GM23338 (cell line): Measurements from ENCODE around the gene CCDC184. TPM values are rescaled to one million over a fixed set of nuclear protein-coding genes. Genes with fewer than 3 reads are reported as not detected.

Experiments
- ATAC-seq: fragments of 200-7000 bp; cut with Tn5 transposase; 3 replicates; pipeline ENCODE4 v1.9.1; 2020
- DNase-seq: peaks from one replicate; pipeline ENCODE4 v3.0.0-alpha.2; 2015; ENCODE audit warnings: low spot score
- H2AFZ ChIP-seq: fragments of 200-600 bp; sonication (generic); 2 replicates; pipeline ENCODE4 v1.8.0; 2016; ENCODE audit warnings: antibody characterized with exemption, mild to moderate bottlenecking, moderate library complexity
- H3F3A ChIP-seq: fragments of 200-600 bp; sonication (generic); replicated peaks from 2 replicates; pipeline ENCODE4 v1.8.0; 2017; ENCODE audit warnings: antibody characterized with exemption, mixed run types, low read depth
- H3K27ac ChIP-seq: fragments of 200-600 bp; sonication (generic); 2 replicates; pipeline ENCODE4 v1.6.1; 2016; ENCODE audit warnings: low read depth
- H3K27me3 ChIP-seq: fragments of 200-600 bp; sonication (generic); 2 replicates; pipeline ENCODE4 v1.8.0; 2016; ENCODE audit warnings: mild to moderate bottlenecking, mixed run types, moderate library complexity; ENCODE audit not compliant: insufficient read depth
- H3K36me3 ChIP-seq: fragments of 200-600 bp; sonication (generic); 2 replicates; pipeline ENCODE4 v1.8.0; 2016; ENCODE audit warnings: mild to moderate bottlenecking; ENCODE audit not compliant: insufficient read depth
- H3K4me1 ChIP-seq: fragments of 200-600 bp; sonication (generic); 2 replicates; pipeline ENCODE4 v1.8.0; 2016; ENCODE audit warnings: mild to moderate bottlenecking, moderate library complexity; ENCODE audit not compliant: insufficient read depth
- H3K4me2 ChIP-seq: fragments of 200-600 bp; sonication (generic); 2 replicates; pipeline ENCODE4 v1.7.1; 2017; ENCODE audit warnings: mixed run types
- H3K4me3 ChIP-seq: fragments of 200-600 bp; sonication (generic); 2 replicates; pipeline ENCODE4 v1.6.1; 2016; ENCODE audit warnings: mixed run types
- H3K79me2 ChIP-seq: fragments of 200-600 bp; sonication (generic); replicated peaks from 2 replicates; pipeline ENCODE4 v1.8.0; 2017; ENCODE audit warnings: mild to moderate bottlenecking; ENCODE audit not compliant: insufficient read depth
- H3K9me2 ChIP-seq: fragments of 200-600 bp; sonication (generic); 2 replicates; pipeline ENCODE4 v1.8.0; 2017; ENCODE audit not compliant: insufficient read depth
- H4K20me1 ChIP-seq: fragments of 200-600 bp; sonication (generic); replicated peaks from 2 replicates; pipeline ENCODE4 v1.8.0; 2017; ENCODE audit warnings: mild to moderate bottlenecking; ENCODE audit not compliant: insufficient read depth
- H3K27ac Mint-ChIP-seq: 2 replicates; pipeline ENCODE4 v1.8.0; 2020; ENCODE audit warnings: inconsistent platforms, mild to moderate bottlenecking, moderate library complexity, mixed read lengths
- H3K27me3 Mint-ChIP-seq: 3 replicates; pipeline ENCODE4 v1.8.0; 2022; ENCODE audit warnings: low read depth, mild to moderate bottlenecking, moderate library complexity, mixed read lengths, inconsistent platforms; ENCODE audit not compliant: insufficient read depth, poor library complexity
- H3K36me3 Mint-ChIP-seq: 3 replicates; pipeline ENCODE4 v1.8.0; 2021; ENCODE audit warnings: low read depth, mild to moderate bottlenecking, inconsistent platforms, moderate library complexity, mixed read lengths
- H3K4me1 Mint-ChIP-seq: 3 replicates; pipeline ENCODE4 v1.8.0; 2020; ENCODE audit warnings: mild to moderate bottlenecking, inconsistent platforms, mixed read lengths
- H3K4me3 Mint-ChIP-seq: 3 replicates; pipeline ENCODE4 v1.8.0; 2021; ENCODE audit warnings: moderate library complexity, mild to moderate bottlenecking, inconsistent platforms, mixed read lengths
- H3K9me3 Mint-ChIP-seq: 3 replicates; pipeline ENCODE4 v1.8.0; 2020; ENCODE audit warnings: moderate library complexity, mild to moderate bottlenecking, inconsistent platforms, mixed read lengths
- CTCF ChIP-seq, 2 experiments: fragments of 200-600 bp in 1 of 2; sonication (generic) in 1 of 2; conservative IDR thresholded peaks; 2 replicates each; pipeline versions ENCODE4 v1.5.1 to v1.6.1; 2016 to 2017; ENCODE audit warnings: antibody characterized with exemption in 2 of 2, low read depth in 2 of 2, mild to moderate bottlenecking in 2 of 2, moderate library complexity in 1 of 2
- EZH2 ChIP-seq: fragments of 200-600 bp; sonication (generic); IDR thresholded peaks from one replicate; pipeline ENCODE4 v1.8.0; 2017; ENCODE audit warnings: antibody characterized with exemption, mild to moderate bottlenecking, low read depth; ENCODE audit not compliant: unreplicated experiment
- EZH2phosphoT487 ChIP-seq: fragments of 200-600 bp; sonication (generic); IDR thresholded peaks from one replicate; pipeline ENCODE4 v1.8.1; 2018; ENCODE audit warnings: antibody characterized with exemption; ENCODE audit not compliant: unreplicated experiment
- JUNB ChIP-seq: IDR thresholded peaks from one replicate; pipeline ENCODE4 v1.6.1; 2016; ENCODE audit warnings: antibody characterized with exemption; ENCODE audit not compliant: unreplicated experiment
- NANOG ChIP-seq: IDR thresholded peaks from 2 replicates; pipeline ENCODE4 v1.6.1; 2016; ENCODE audit warnings: antibody characterized with exemption, borderline replicate concordance
- POLR2AphosphoS5 ChIP-seq: IDR thresholded peaks from 2 replicates; pipeline ENCODE4 v1.6.1; 2016; ENCODE audit warnings: antibody characterized with exemption, low read depth
- REST ChIP-seq: IDR thresholded peaks from one replicate; pipeline ENCODE4 v1.6.1; 2018; ENCODE audit warnings: antibody characterized with exemption; ENCODE audit not compliant: unreplicated experiment
- STAT1 ChIP-seq: IDR thresholded peaks from one replicate; pipeline ENCODE4 v1.6.1; 2016; ENCODE audit warnings: antibody characterized with exemption; ENCODE audit not compliant: unreplicated experiment
- ZNF114 ChIP-seq: fragments of 250-450 bp; sonication (Bioruptor Pico); IDR thresholded peaks from 2 replicates; pipeline ENCODE4 v1.5.0; 2020; ENCODE audit warnings: mild to moderate bottlenecking, moderate library complexity
- ZNF331 ChIP-seq: fragments of 250-450 bp; sonication (Bioruptor Pico); IDR thresholded peaks from 2 replicates; pipeline ENCODE4 v1.5.0; 2020; ENCODE audit warnings: low read depth, mild to moderate bottlenecking, moderate library complexity
- polyA plus RNA-seq: library from polyadenylated mRNA; unstranded; fragments of >200 nt; fragmentation: Nextera tagmentation; extraction: Ambion mirVana; gene quantifications from 2 replicates; pipeline ENCODE4 v1.2.1, GENCODE V29; 2016
- total RNA-seq: library from RNA; depleted of rRNA; stranded (reverse); fragments of >200 nt; shearing (Covaris generic); gene quantifications from 2 replicates; pipeline ENCODE4 v1.2.3, GENCODE V29; 2014

Gene CCDC184
- total and polyA plus RNA-seq, 2 experiments from 2014 or later, result 1.8 to 2.8 TPM

- Histone ChIP-seq H3K27ac (peak overlapping the region; percentile 74), H3K9me2 (no peaks in the 10 kb centered on the region), H3K36me3 (no peaks in the 10 kb centered on the region), H3K4me3 (peak overlapping the region; percentile 63), H3F3A (no peaks in the 10 kb centered on the region), H3K4me2 (peak overlapping the region; percentile 75), H3K79me2 (no peaks in the 10 kb centered on the region), H3K27me3 (peaks cover 63% of the 10 kb centered on the region), H3K4me1 (peaks cover 8% of the 10 kb centered on the region), H4K20me1 (no peaks in the 10 kb centered on the region), H2AFZ (peak overlapping the region; percentile 88)
- Mint-ChIP-seq H3K4me3 (peak overlapping the region; percentile 79), H3K4me1 (peaks cover 10% of the 10 kb centered on the region; the same call in 2 of the 3 replicates), H3K27me3 (peaks cover 40% of the 10 kb centered on the region), H3K36me3 (peaks cover 11% of the 10 kb centered on the region), H3K9me3 (peaks cover 9% of the 10 kb centered on the region), H3K27ac (peak overlapping the region; percentile 85)
- DNase-seq, result peak; percentile 50
- peak; percentile 12 for ATAC-seq
- TF ChIP-seq POLR2AphosphoS5 (no peak), EZH2phosphoT487 (no peak), CTCF (conservative IDR thresholded peaks at IDR 0.05; ENCODE audit: low read depth in 2 of 2) (peak; percentile 48 to 75), STAT1 (no peak), JUNB (no peak), ZNF114 (no peak), REST (no peak), NANOG (no peak)
Observed at GRCh38 chr12:48197549-48197970, 14.1 kb downstream of the CCDC184 start.

- H3K79me2 ChIP-seq, result no peaks in the 10 kb centered on the region
- no peaks in the 10 kb centered on the region for H3K36me3 ChIP-seq
- Mint-ChIP-seq H3K27ac (peak overlapping the region; percentile 95), H3K36me3 (peaks cover 17% of the 10 kb centered on the region), H3K27me3 (peaks cover 45% of the 10 kb centered on the region), H3K4me3 (peak overlapping the region; percentile 79), H3K9me3 (peaks cover 14% of the 10 kb centered on the region), H3K4me1 (peaks cover 10% of the 10 kb centered on the region; the same call in 2 of the 3 replicates)
- H3K27me3 ChIP-seq, result peaks cover 66% of the 10 kb centered on the region
- DNase-seq, result peak; percentile 99
- H4K20me1 ChIP-seq, result no peaks in the 10 kb centered on the region
- no peaks in the 10 kb centered on the region for H3F3A ChIP-seq
- H3K27ac ChIP-seq, result peak overlapping the region; percentile 78
- H3K4me1 ChIP-seq, result peaks cover 8% of the 10 kb centered on the region
- H2AFZ ChIP-seq, result peak overlapping the region; percentile 88
- peak overlapping the region; percentile 63 for H3K4me3 ChIP-seq
- peak overlapping the region; percentile 80 for H3K4me2 ChIP-seq
- H3K9me2 ChIP-seq, result no peaks in the 10 kb centered on the region
- ATAC-seq, result peak; percentile 96
- TF ChIP-seq EZH2, result no peak
- no peak for TF ChIP-seq STAT1
- peak; percentile 83 for TF ChIP-seq POLR2AphosphoS5
- TF ChIP-seq JUNB, result no peak
- peak in 1 of 2 experiments; percentile 28; a peak in 2 of 4 replicates for TF ChIP-seq CTCF (conservative IDR thresholded peaks at IDR 0.05; ENCODE audit: low read depth in 2 of 2)
- TF ChIP-seq REST, result no peak
- TF ChIP-seq EZH2phosphoT487, result no peak
- no peak for TF ChIP-seq NANOG
- TF ChIP-seq ZNF114, result no peak
- no peak for TF ChIP-seq ZNF331 (CRISPR knock-in tag)
Observed at GRCh38 chr12:48197971-48198671, 14.7 kb downstream of the CCDC184 start.
